KMS-11 (cell line): ENCODE results near the gene PLCB4.

Source experiments
- H2AFZ ChIP-seq: fragments of 200-600 bp; sonication (generic); 2 replicates; pipeline ENCODE4 v1.6.1; 2016; ENCODE audit warnings: antibody characterized with exemption, mixed run types, low read depth
- H3K27ac ChIP-seq: fragments of 200-600 bp; sonication (generic); 2 replicates; pipeline ENCODE4 v1.6.1; 2016; ENCODE audit warnings: mild to moderate bottlenecking, mixed run types
- H3K27me3 ChIP-seq: fragments of 200-600 bp; sonication (generic); 2 replicates; pipeline ENCODE4 v1.6.1; 2017; ENCODE audit warnings: mild to moderate bottlenecking, low read depth, mixed run types, moderate library complexity; ENCODE audit not compliant: insufficient read depth
- H3K36me3 ChIP-seq: fragments of 200-600 bp; sonication (generic); 2 replicates; pipeline ENCODE4 v1.6.1; 2017; ENCODE audit warnings: mild to moderate bottlenecking, mixed run types; ENCODE audit not compliant: insufficient read depth
- H3K4me1 ChIP-seq: fragments of 200-600 bp; sonication (generic); 2 replicates; pipeline ENCODE4 v1.6.1; 2016; ENCODE audit warnings: mild to moderate bottlenecking, low read depth, mixed run types; ENCODE audit not compliant: poor library complexity, severe bottlenecking
- H3K4me2 ChIP-seq: fragments of 200-600 bp; sonication (generic); 2 replicates; pipeline ENCODE4 v1.7.0; 2016; ENCODE audit warnings: mild to moderate bottlenecking, mixed run types
- H3K4me3 ChIP-seq: fragments of 200-600 bp; sonication (generic); IDR thresholded peaks from 2 replicates; pipeline ENCODE4 v1.6.1; 2017; ENCODE audit warnings: low read depth, low read length, mixed read lengths; ENCODE audit not compliant: insufficient read depth
- H3K79me2 ChIP-seq: fragments of 200-600 bp; sonication (generic); 2 replicates; pipeline ENCODE4 v1.6.1; 2016; ENCODE audit warnings: low read depth, mixed run types; ENCODE audit not compliant: insufficient read depth
- H3K9ac ChIP-seq: fragments of 200-600 bp; sonication (generic); 2 replicates; pipeline ENCODE4 v1.6.1; 2016; ENCODE audit warnings: mild to moderate bottlenecking, mixed run types
- H4K20me1 ChIP-seq: fragments of 200-600 bp; sonication (generic); 2 replicates; pipeline ENCODE4 v1.6.1; 2016; ENCODE audit warnings: mild to moderate bottlenecking, mixed run types; ENCODE audit not compliant: insufficient read depth
- CTCF ChIP-seq: fragments of 200-600 bp; sonication (generic); conservative IDR thresholded peaks from 2 replicates; pipeline ENCODE4 v1.6.1; 2017; ENCODE audit warnings: low read depth, mild to moderate bottlenecking, antibody characterized with exemption, low read length, moderate library complexity, mixed read lengths

PLCB4 gene

DNA sequence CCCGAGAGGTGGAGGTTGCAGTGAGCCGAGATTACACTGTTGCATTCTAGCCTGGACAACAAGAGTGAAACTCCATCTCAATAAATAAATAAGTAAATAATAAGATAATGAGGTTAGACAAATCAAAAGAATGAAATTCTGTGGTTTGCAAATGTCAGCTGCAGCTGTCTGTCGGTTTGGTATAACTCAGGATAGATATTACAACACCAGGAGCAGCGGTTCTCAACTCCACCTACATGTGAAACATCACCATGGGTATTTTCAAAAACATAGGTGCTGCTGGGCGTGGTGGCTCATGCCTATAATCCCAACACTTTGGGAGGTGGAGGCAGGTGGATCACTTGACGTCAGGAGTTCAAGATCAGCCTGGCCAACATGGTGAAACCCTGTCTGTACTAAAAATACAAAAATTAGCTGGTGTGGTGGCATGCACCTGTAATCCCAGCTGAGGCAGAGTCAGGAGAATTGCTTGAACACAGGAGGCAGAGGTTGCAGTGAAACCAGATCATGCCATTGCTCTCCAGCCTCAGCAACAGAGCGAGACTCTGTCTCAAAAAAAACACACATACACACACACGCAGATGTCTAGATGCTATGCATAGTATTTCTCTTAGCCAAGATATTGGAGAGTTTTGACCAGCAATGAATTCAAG is 319.4 kb downstream of the PLCB4 start:
- no peak overlapping the region for H3K4me3 ChIP-seq
- H3K36me3 ChIP-seq = no peaks in the 10 kb centered on the region
- H3K9ac ChIP-seq = peak overlapping the region; percentile 49; the same call in 1 of the 2 replicates
- no peaks in the 10 kb centered on the region for H3K27me3 ChIP-seq
- no peak overlapping the region for H2AFZ ChIP-seq
- peaks cover 61% of the 10 kb centered on the region for H3K4me1 ChIP-seq
- no peak for TF ChIP-seq CTCF
- no peaks in the 10 kb centered on the region for H4K20me1 ChIP-seq
- H3K27ac ChIP-seq = peak overlapping the region; percentile 87
- H3K4me2 ChIP-seq = peak overlapping the region; percentile 78
- no peaks in the 10 kb centered on the region for H3K79me2 ChIP-seq

DNA sequence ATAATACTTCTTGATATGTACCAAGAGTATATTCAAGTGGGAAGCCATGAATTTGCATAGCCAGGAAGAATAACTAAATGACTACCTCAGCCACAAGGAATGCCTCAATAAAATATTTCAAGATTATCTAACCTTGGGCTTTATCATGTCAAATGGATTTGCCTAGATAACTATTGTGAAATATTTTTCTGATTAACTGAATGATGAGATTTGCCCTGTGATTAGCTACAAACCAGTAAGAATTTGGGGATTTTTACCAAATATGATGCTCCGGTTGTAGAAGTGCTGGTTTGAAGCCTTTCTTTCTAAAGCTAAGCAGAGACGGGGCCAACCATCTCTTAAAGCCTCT is 319.9 kb downstream of the PLCB4 start:
- Histone ChIP-seq H3K79me2 (no peaks in the 10 kb centered on the region), H2AFZ (no peak overlapping the region), H3K27me3 (no peaks in the 10 kb centered on the region), H4K20me1 (no peaks in the 10 kb centered on the region), H3K4me3 (no peak overlapping the region), H3K4me1 (peaks cover 66% of the 10 kb centered on the region), H3K9ac (peak overlapping the region; percentile 26; the same call in 1 of the 2 replicates), H3K4me2 (peak overlapping the region; percentile 52), H3K36me3 (no peaks in the 10 kb centered on the region), H3K27ac (peak overlapping the region; percentile 87)
- no peak for TF ChIP-seq CTCF

DNA sequence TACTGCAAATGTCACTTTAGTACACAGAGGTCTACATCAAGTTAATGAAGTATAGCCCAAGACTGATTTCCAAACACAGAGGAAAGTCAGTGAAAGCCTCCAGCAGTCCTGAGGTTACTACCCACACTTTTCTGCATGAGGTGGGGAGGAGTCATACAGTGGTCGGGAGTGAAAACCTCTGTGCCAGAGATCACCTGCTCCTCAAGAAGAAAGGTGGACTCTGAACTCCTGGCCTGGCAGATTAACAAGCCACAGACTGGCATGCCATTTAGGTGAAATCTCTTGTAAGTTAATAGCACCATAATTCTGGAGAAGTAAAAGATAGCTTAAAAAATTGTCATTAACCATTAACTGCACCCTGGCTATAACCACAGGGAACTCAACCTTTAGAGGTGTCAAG is 320.5 kb downstream of the PLCB4 start:
- peak overlapping the region; percentile 87 for H3K27ac ChIP-seq
- H3K9ac ChIP-seq = peak overlapping the region; percentile 26; the same call in 1 of the 2 replicates
- no peak overlapping the region for H3K4me3 ChIP-seq
- H2AFZ ChIP-seq = no peak overlapping the region
- no peak for TF ChIP-seq CTCF
- peaks cover 72% of the 10 kb centered on the region for H3K4me1 ChIP-seq
- H3K79me2 ChIP-seq = no peaks in the 10 kb centered on the region
- no peaks in the 10 kb centered on the region for H3K36me3 ChIP-seq
- H3K27me3 ChIP-seq = no peaks in the 10 kb centered on the region
- no peaks in the 10 kb centered on the region for H4K20me1 ChIP-seq
- peak overlapping the region; percentile 52 for H3K4me2 ChIP-seq

DNA sequence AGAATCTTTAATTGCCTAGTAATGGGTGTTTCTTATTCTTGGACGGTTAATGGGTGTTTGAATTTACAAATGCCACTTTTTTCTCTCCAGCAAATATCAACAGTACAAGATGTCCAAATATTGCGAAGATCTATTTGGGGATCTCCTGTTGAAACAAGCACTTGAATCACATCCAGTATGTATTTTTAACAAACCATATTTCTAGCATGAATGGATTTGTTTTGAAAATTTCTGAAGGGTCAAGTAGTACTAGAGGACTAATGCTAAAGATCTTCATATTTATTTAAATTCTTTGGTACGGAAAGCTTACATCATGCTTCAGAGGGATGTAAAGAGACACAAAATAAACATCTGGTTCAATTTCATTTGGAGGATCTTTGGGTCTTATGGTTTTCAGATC is 321.6 kb downstream of the PLCB4 start:
- Histone ChIP-seq H3K27ac (no peak overlapping the region), H3K27me3 (no peaks in the 10 kb centered on the region), H3K79me2 (no peaks in the 10 kb centered on the region), H3K4me1 (peaks cover 73% of the 10 kb centered on the region), H3K36me3 (no peaks in the 10 kb centered on the region), H3K4me2 (peak overlapping the region; percentile 52), H3K4me3 (no peak overlapping the region), H4K20me1 (no peaks in the 10 kb centered on the region), H2AFZ (no peak overlapping the region), H3K9ac (no peak overlapping the region)
- TF ChIP-seq CTCF = no peak
